NCI-H1417 treated with DMSO at 0.1 percent for 48 hours (cell line): ENCODE measurements around the gene IRF1.

Experiments
- DNase-seq: peaks from one replicate; lab custom pipeline; 2025; lab: John Stamatoyannopoulos, UW

The IRF1 gene

DNA sequence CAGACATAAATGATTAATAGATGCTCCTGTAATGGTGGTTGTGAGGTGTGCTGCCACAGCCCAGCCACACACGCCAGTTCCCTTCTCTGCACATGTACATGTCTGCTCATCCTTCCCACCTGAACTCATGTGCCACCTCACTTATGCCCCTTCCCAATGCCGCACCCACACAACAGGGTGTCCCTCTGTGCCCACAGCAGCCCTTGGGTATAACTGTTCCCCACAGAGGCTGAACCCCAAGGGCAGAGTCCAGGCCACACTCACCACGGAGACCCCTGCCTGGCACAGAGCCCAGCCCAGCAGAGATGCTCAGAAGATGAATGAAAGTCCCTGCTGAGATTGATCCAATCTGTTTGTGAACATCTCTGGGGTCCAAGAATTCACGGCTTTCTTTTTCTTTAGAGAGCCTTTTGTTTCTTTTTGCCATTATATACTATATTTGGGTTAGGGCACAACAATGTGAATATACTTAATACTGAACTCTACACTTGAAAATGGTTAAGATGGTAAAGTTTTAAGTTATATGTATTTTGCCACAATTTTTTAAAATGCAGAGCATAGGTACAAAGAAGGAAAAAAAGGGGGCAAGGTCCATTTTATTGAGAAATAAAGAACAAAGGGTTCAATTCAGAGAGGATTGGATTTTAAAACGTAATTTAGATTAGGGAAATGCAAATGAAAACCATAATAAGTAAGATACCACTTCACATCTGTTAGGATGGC, 29.6 kb downstream of the IRF1 start:
- no peak for DNase-seq

DNA sequence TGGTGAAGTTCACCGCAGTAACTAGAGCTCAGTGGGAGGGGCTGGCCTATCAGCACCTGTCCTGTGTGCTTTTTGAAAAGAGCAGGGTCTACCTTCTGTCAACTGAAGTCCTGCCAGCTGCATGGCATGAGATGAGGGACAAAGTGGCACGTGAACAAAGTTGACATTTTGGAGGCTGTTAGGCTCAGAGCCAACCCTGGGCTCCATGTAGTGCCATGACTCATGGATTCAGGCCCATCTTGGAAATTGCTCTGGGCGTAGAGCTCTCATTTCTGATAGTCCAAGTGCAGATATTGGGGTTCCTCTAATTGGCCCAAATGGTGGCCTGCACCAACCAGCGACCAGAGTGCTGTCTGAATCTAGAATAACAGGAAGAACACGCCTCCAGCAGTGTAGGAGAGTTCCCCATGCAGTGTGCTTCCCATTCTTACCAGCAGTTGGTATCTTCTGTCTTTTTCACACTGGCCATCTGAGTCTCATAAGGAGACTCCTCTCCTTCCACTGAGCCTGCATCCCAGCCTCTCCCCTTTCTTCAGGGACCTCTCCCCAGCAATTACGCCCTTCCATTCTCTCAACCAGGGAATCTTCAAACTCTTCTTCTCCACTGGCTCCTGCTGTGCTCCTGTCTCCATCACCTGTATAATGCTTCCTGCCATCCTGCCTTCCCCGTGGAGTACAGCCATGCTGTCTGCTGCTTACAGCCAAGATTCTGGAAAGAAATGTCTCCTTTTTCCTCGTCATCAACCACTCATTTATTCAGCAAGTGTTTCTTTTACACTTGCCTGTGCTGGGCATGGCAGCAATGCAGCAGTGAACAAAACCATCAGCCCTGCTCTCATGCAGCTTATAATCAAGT, 30.4 kb downstream of the IRF1 start:
- no peak for DNase-seq

DNA sequence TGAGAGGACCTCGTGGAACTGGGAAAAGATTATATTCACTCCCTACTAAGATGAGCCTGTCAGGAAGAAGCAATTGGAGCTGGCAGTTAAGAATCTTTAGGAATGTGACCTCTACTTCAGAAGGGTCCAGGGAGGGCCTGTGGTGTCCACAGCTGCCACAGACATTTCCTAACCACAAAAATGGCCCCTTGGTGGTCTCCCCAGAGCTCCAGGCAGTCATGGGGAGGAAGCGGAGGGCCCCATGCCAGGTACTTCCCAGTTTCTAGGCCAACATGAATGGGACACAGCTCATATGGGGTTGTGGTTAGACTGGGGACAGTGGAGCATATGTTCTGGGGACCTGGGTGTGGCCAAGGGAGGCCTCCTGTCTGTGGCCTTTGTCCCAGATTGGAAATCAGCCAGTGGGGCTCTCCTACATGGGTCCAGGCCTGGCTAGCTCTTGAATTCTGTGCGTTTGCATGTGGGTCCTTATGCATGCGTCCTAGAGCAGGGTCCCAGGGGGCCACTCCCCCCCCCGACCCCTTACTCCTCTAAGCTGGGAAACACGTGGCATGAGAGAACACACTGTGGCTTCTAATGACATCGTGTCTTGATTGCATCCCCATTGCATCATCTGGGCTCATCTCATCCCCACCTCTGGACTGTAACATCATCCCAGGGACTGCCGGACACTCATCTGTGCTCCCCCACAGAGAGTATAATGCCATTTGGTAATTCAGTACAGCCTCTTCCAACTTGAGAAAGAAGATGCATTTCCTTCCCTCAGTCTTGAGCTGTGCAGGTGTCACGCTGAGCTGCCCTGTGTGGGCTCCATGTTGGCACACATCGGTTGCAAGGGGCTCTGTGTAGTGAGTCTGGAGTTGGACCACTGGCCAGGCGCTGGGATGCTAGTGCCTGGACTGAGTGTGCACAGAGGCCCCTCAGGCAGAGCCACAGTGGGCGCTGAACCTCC, 31.3 kb downstream of the IRF1 start:
- no peak for DNase-seq

DNA sequence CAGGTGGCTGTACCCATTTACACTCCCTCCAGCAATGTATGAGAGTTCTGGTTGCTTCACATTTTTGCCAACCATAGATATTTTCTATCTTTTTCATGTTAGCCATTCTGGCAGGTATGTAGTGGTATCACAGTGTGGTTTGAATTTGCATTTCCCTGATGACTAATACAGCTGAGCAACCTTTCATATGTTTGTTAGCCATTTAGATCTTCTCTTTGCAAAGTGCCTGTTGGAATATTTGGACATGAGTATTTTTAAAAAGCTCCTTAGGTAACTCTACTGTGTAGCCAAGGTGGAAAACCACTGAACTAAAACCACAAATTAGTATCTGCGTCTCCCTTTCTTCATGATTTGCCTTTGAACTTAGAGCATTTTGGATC, 31.9 kb downstream of the IRF1 start:
- DNase-seq: no peak

DNA sequence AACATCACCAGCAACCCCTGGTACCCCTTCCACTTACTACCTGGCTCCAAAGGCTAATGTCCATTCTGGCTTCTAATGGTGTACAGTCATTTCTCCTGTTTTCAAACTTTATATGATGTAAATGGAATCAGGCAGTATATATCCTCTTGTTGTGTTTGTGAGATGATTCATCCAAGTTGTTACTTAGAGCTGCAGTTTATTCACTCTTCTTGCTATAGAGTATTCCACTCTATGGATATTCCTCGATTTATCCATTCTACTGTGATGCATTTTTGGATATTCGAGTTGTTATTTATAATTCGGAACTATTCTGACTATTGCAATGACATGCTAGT, 32.4 kb downstream of the IRF1 start:
- no peak for DNase-seq

DNA sequence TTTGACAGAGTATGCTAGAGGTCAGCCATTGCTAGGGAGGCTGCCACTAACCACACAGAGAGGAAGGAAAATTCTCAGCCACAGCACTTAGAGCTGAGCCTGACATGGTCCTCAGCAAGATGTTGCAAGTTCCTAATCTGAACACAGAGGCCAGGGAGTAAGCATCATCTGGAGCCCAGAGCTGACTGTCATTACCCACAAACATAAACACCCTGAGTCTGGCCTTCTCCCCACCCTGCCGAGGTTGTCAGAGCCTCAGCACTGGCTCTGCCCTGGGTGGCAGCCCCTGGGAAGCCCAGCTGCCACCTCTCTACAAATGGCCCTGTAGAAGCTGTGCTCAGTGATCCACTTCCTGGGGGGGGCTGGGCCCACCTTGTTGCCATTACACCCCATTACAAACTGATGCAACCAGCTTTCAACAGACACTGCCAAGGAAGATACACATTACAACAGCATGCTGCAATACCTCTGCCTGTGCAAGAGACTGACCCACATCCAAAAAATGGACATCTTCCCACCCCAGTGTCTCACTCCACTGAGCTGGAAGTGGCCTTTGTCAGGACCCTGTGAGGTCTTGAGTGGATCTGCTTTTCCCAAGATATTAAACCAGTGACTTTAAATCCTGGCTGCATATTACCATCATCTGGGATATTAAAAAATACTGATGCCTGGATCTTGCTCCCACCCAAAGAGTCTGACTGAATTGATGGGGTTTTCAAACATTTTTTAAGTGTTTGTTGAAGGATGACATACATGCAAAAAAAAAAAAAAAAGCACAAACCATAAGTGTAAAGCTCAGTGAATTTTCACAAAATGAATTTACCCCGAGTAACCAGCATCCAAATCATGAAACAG, 33.0 kb downstream of the IRF1 start:
- no peak for DNase-seq

DNA sequence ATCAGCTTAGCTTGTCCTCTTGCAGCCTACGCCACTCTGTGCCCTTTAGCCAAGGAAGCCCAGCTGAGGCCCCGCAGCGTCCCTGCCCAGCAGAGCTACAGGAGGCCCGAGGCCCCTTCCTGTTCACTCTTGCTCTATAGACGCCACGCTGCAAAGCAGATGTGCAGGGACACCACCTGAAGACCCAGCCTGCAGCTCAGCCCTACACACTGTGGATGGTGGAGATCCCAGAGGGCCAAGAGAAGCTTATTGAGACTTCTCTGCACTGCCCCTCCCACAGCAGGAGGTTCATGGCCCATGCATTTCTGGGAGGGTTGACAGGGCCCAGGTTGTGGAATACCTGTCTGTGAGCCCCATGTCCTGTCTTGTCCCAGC, 33.6 kb downstream of the IRF1 start:
- no peak for DNase-seq

DNA sequence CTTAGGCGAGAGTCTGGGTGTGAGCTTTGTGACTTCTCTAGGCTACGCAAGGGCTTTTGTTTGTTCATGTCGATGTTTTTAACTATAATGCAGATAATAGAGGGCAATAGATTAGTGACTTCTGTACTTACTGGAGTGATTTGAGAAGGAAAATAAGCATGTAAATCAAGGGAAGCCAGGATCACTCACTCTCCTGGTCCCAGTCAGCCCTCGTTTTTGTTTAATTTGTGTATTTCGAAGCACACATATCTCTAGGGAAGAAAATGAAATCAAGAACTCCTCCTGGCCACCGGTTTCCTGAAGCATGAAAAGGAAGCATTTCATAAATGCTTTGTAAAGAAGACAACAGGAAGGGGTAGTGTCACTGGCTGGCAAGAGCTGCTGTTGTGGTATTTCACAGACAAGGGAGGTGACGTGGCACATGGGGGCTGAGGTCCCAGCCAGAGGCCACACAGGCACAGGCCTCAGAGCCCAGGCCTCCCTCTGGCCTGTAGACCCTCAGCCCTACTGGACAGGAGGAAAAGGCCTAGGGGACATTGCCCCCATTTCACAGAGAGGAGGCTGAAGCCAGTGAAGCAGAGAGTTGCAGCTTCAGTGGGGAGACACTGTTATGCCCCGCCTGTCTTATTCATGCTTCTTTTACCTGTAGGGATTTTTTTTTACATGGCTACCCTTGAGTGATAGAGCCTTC, 34.1 kb downstream of the IRF1 start:
- DNase-seq: no peak

DNA sequence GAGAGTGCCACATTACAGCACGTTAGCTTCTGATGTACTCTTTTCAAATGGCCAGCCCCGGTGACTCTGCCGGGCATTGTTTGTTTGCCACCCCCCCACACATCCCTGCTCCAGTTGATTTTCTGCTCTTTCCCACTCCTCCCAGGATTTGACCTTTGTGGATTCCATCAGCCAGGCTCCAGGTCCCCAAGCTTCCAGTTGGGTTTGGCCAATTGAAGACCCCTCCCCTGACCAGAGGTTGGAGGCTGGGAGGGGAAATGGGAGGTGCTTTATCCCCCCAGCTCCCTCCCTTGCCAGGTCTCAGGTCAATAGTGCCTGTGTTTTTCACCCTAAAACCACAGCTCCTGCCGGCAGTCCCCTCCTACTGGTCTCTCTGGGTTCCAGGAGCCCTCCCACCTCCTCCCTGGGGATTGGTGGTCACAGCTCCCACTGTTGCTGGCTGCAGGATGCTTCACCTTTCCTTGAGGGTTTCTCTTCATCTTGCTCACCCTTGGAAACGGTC, 34.9 kb downstream of the IRF1 start:
- DNase-seq: no peak

DNA sequence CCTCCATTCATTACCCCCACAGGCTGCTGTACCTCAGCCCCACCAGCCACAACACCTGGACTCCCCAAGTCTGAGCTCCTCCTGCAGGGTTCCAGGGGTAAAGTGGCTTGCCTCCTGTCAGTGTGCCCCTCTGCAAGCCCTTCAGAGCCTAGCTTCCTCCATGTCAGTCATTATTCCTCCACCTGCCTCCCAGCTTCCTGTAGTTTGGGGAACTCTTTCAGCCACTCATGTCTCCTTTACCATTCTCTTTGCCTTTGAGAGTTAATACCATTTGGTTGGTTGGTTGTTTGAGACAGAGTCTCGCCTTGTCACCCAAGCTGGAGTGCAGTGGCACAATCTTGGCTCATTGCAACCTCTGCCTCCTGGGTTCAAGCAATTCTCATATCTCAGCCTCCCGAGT, 36.2 kb downstream of the IRF1 start:
- no peak for DNase-seq

DNA sequence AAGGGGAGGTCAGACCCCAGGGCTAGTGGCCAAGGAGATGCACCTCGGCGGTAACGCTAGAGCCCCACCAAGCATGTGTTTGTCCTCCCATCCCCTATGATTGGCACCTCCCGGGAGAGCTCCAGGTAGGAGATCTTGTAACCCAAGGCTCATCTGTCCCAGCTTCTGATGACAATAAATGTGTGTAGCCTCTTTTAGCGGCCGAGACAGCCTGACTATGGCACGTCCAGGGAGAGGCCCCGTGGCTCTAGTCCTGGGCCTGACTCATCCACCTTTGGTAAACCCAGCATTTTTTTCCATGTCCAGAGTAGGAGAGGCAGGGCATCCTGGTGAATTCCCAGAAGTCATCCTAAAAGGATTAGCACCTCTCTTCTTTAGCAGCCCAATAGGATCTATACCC, 39.2 kb downstream of the IRF1 start:
- DNase-seq: no peak

DNA sequence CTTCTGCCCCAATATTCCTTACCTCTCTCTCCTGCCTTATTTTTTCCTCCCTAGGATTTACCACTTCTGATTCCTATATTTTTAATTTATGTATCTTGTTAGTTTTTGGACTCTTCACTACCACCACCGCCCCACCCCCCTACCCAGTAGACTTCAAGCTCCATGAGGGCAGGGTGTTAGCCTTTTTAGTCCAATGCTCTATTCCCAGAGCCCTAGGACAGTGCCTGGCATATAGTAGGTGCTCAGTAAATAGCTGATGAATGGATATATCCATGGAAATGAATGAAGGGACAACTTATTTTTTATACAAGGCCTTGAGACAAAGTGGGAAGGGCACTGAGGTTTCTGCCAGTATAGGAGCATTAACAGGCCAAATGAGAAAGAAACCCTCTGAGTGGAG, 41.5 kb downstream of the IRF1 start:
- DNase-seq: no peak

DNA sequence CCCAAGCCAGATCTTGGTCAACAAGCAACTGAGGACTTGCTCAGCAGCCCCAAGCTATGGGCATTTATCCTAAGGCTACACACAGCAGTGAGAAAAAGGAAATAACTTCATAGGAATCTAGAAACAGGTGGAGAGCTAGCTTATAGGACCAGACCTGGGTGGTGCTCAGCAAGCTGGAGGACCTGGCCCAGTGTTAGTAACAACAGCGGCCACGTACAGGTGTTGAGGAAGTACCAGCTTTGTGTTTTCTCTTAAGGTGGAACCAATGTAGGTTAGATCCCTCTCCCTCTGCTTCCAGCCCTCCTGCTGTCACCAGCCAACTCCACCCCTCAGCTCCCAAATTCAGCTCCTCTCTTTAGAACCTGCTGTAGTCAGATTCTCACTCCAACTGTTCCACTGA, 43.4 kb downstream of the IRF1 start:
- no peak for DNase-seq

DNA sequence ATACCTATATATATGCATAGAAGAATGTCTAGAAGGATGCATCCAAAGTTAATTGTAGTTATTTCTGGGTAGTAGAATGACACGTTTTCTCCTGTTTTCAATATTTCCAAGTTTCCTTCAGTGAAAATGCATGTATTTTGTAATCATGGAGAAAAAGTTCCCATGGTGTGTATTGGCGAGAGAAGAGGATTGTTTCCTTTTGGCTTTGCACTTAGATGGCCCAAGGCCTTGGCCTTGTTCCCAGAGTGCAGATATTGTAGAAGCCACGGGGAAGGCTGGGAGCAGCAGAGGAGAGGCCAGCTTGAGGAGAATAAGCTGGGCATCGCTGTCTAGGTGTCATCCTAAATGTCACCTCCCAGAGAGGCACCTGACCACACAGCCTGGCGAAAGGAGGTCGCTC, 44.0 kb downstream of the IRF1 start:
- DNase-seq: no peak

DNA sequence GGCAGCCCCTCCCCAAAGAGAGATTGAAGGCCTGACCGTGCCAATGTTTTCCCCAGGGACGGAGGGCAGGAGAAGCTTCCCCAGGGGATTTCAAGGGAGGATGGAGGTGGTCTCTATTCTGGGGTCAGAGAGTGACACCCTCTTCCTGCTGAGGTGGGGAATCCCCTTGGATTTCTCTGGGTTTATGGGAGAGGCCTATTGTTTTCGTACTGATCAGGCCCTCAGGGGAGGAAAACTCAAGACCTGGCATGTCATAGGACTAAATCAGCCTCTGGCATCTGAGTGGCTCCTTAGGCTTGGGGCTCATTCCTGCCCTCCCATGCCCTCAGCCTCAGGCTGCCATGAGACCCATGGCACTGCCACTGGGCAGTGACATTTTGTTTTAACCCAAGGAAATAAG, 44.6 kb downstream of the IRF1 start:
- DNase-seq: no peak

DNA sequence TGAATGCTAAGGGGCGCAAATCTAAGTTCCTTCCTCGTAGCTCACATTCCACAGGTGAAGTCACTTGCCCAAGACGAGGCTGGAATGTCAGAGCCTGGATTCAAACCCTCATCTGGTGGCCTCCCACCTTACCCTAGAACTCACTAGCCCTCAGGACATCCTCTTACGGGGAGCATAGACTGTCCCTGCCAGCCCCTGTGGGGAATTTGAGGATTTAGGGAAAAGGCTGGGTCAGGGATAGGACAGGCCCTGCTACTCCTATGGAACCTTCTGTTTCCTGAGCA, 45.0 kb downstream of the IRF1 start:
- DNase-seq: no peak

DNA sequence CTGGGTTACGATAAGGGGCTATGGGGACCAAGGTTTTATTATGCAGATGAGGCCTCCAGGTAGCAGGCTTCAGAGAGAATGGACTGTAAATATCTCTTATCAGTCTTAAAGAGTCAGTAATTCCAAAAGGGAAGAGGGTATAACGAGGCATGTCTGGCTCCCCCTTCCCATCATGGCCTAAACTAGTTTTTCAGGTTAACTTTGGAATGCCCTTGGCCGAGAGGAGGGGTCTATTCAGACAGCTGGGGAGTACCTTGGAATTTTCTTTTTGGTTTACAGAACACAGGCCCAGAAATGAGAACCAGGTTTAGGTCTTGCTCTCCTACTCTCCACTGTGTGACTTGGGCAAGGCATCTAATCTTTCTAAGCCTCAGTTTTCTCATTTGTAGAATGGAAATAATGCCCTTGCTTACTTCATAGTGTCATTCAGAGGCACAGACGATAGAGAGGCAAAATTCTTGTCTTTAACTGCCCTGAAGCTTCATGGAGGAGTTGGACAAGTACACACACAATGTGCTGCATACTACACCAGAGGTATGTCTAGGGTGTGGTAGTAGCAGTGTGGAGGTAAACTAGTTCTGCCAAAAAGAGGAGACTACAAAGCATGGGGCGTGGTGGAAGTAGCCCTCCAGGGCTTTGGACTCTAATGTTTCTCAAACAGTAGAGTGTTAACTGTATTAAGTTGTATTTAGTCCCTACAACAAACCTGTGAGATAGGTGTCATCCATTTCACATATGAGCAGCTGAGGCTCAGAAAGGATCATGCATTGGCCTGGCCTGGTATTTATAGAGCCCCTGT, 45.5 kb downstream of the IRF1 start:
- DNase-seq: no peak

DNA sequence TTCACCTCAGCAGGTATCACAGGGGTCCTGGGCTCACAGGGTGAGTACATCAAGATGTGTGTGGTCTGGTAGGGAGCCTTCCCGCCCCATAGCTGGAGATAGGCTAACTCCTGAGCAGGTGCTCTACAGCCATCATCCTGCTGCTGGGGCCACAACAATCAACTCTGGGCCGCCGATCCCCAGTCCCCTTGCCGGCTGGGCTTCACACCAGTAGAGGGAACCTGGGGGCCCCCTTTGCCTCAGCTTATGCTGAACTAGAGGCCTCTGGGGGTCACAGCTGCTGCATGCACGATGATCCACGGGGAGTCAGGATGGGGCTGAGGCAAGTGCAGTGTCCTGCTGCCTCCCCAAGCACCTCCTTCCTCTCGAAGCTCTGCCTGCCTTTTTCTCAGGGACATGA, 46.5 kb downstream of the IRF1 start:
- no peak for DNase-seq

DNA sequence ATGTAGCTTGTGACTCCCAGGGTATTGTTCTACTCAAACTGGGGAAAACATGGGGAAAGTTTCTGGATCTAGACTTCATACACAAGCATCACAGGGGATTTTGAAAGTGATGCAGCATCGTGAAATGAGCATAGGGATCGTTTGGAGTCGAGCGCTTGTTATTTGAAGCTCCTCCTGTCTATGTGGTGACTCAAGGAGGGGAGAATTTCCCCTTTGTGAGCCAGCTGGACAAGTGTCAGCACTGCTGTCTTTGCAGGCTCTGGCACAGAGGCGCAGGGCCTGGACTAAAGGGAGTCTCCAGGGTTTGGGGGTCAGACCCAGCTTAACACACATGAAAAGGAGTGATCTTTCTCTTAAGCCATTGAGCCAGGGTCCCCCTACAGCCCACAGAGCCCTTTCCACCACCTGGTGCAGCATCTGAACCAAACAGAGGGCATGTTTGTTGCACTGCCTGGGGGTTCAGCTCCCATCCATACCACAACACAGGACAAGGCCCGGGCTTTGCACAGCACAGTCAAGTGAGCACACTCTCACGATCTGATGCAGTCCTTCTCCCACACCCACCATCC, 51.0 kb downstream of the IRF1 start:
- DNase-seq: no peak

DNA sequence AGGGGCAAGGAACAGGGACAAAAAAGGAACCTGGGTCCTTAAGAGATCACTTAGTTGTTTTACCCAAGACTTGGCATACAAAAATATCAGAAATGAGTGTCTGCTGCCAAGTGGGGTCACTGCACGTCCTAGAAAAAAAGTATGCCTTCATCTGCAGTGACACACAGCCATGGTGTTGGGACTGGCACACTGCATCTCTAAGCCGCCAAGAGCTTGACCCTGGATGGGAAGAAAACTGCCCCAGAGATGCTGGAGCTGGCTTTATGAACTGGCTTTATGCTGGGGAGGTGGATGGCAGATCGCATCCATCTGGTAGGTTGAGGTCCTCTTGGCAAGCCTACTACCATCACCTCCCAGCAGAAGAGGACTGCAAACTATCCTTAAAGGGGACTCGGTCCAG, 51.7 kb downstream of the IRF1 start:
- no peak for DNase-seq
